HCT116 (cell line): ENCODE measurements around the gene CCDC54. TPM values are rescaled to one million over a fixed set of nuclear protein-coding genes. Genes with fewer than 3 reads are reported as not detected.

Source experiments
- ATAC-seq: fragments of 200-7000 bp; cut with Tn5 transposase; 2 replicates; pipeline ENCODE4 v1.9.1; 2020; ENCODE audit warnings: mild to moderate bottlenecking, moderate library complexity
- BruUV-seq: library from RNA; stranded (reverse); fragments of 400-500 nt; replicated peaks from 2 replicates; lab custom pipeline; 2021; lab: Mats Ljungman, UMichigan
- CTCF ChIA-PET: fragments of 300-600 bp; sonication (Branson Sonifier 250); formaldehyde crosslinking; loops from one replicate; lab custom pipeline; 2021; ENCODE audit warnings: antibody characterized with exemption; lab: Charles Lee
- POLR2A ChIA-PET: fragments of 300-600, 350-600 bp; sonication (Branson Sonifier 250); formaldehyde crosslinking; loops from one replicate; lab custom pipeline; 2021; ENCODE audit warnings: antibody characterized with exemption; lab: Charles Lee
- RAD21 ChIA-PET, 2 experiments: fragments of 300-600 bp; sonication (Branson Sonifier 250); formaldehyde crosslinking; loops; one replicate each; lab custom pipeline; 2023; ENCODE audit warnings: low total read pairs in 2 of 2; ENCODE audit not compliant: uncharacterized antibody in 2 of 2, unreplicated experiment in 2 of 2, low non-redundant PET in 1 of 2; lab: Charles Lee
- DNase-seq: peaks from one replicate; pipeline ENCODE4 v3.0.0-alpha.2; 2010; ENCODE audit warnings: low read depth, low spot score
- H2AFZ ChIP-seq: fragments of 200-600 bp; shearing (Covaris generic), sonication (generic); 2 replicates; pipeline ENCODE4 v1.6.1; 2017; ENCODE audit warnings: low read depth, mixed run types, mixed read lengths, antibody characterized with exemption, low read length; ENCODE audit not compliant: poor library complexity, severe bottlenecking
- H3K27ac ChIP-seq: 2 replicates; pipeline ENCODE4 v1.5.1; 2012; ENCODE audit warnings: low read depth, low read length
- H3K27me3 ChIP-seq: fragments of 200-600 bp; sonication (generic); 2 replicates; pipeline ENCODE4 v1.6.1; 2016; ENCODE audit warnings: mixed run types, low read length, mixed read lengths; ENCODE audit not compliant: insufficient read depth
- H3K36me3 ChIP-seq, 2 experiments: fragments of 200-500 bp in 1 of 2; fragments of 200-600 bp in 1 of 2; sonication (Bioruptor generic) in 1 of 2; sonication (generic) in 1 of 2; 2 replicates each; pipeline versions ENCODE4 v1.5.1 to v1.6.1; 2014 to 2016; ENCODE audit warnings: low read length in 2 of 2, inconsistent platforms in 1 of 2, mixed read lengths in 1 of 2, mixed run types in 1 of 2; ENCODE audit not compliant: insufficient read depth in 2 of 2, control insufficient read depth in 1 of 2
- H3K4me1 ChIP-seq, 2 experiments: fragments of 200-600 bp in 1 of 2; sonication (generic) in 1 of 2; 2 replicates each; pipeline versions ENCODE4 v1.5.1 to v1.6.1; 2012 to 2017; ENCODE audit warnings: low read length in 2 of 2, inconsistent platforms in 1 of 2, mild to moderate bottlenecking in 1 of 2, mixed read lengths in 1 of 2, mixed run types in 1 of 2, moderate library complexity in 1 of 2; ENCODE audit not compliant: insufficient read depth in 2 of 2, control insufficient read depth in 1 of 2
- H3K4me2 ChIP-seq: fragments of 200-600 bp; sonication (generic); 2 replicates; pipeline ENCODE4 v1.6.1; 2017; ENCODE audit warnings: mixed run types, low read length, mixed read lengths
- H3K4me3 ChIP-seq, 2 experiments: fragments of 200-600 bp in 1 of 2; sonication (generic) in 1 of 2; replicated peaks in 1 of 2; 2 replicates each; pipeline ENCODE4 v1.5.1; 2011 to 2016; ENCODE audit warnings: low read length in 2 of 2, control low read depth in 1 of 2, low read depth in 1 of 2, mild to moderate bottlenecking in 1 of 2, mixed read lengths in 1 of 2, mixed run types in 1 of 2
- H3K79me2 ChIP-seq: fragments of 200-600 bp; sonication (generic); 2 replicates; pipeline ENCODE4 v1.6.1; 2017; ENCODE audit warnings: mild to moderate bottlenecking, mixed run types, low read length, moderate library complexity, mixed read lengths; ENCODE audit not compliant: insufficient read depth
- H3K9ac ChIP-seq: fragments of 200-600 bp; sonication (generic); 2 replicates; pipeline ENCODE4 v1.6.1; 2016; ENCODE audit warnings: low read length, mixed read lengths
- H3K9me2 ChIP-seq: fragments of 200-600 bp; sonication (generic), shearing (Covaris generic); 2 replicates; pipeline ENCODE4 v1.6.1; 2017; ENCODE audit warnings: mixed run types, mild to moderate bottlenecking, moderate library complexity; ENCODE audit not compliant: insufficient read depth
- H3K9me3 ChIP-seq, 2 experiments: fragments of 200-500 bp in 1 of 2; fragments of 200-600 bp in 1 of 2; sonication (Bioruptor generic) in 1 of 2; sonication (generic) in 1 of 2; 2 replicates each; pipeline ENCODE4 v1.6.1; 2014 to 2017; ENCODE audit warnings: low read length in 2 of 2, mixed read lengths in 2 of 2, inconsistent platforms in 1 of 2, low read depth in 1 of 2, mild to moderate bottlenecking in 1 of 2, mixed run types in 1 of 2, moderate library complexity in 1 of 2; ENCODE audit not compliant: control insufficient read depth in 1 of 2, insufficient read depth in 1 of 2
- H4K20me1 ChIP-seq: fragments of 200-600 bp; sonication (generic), shearing (Covaris generic); 2 replicates; pipeline ENCODE4 v1.6.1; 2017; ENCODE audit warnings: mixed run types, mild to moderate bottlenecking, moderate library complexity; ENCODE audit not compliant: insufficient read depth
- ATF3 ChIP-seq: IDR thresholded peaks from 2 replicates; pipeline ENCODE4 v1.6.1; 2012
- CEBPB ChIP-seq: IDR thresholded peaks from 2 replicates; pipeline ENCODE4 v1.6.1; 2012; ENCODE audit warnings: low read depth
- ELF1 ChIP-seq: IDR thresholded peaks from 2 replicates; pipeline ENCODE4 v1.6.1; 2012; ENCODE audit warnings: low read depth, borderline replicate concordance
- EZH2 ChIP-seq: fragments of 200-600 bp; sonication (generic); IDR thresholded peaks from 2 replicates; pipeline ENCODE4 v1.6.1; 2017; ENCODE audit warnings: antibody characterized with exemption, mixed run types
- MAX ChIP-seq: IDR thresholded peaks from 2 replicates; pipeline ENCODE4 v1.6.1; 2012
- POLR2AphosphoS5 ChIP-seq: IDR thresholded peaks from 2 replicates; pipeline ENCODE4 v1.6.1; 2011; ENCODE audit warnings: mild to moderate bottlenecking, low read depth, low read length, moderate library complexity
- RAD21 ChIP-seq: IDR thresholded peaks from 2 replicates; pipeline ENCODE4 v1.6.1; 2012; ENCODE audit warnings: low read depth, mild to moderate bottlenecking
- REST ChIP-seq: IDR thresholded peaks from 2 replicates; pipeline ENCODE4 v1.6.1; 2012; ENCODE audit warnings: low read depth
- SRF ChIP-seq: IDR thresholded peaks from 2 replicates; pipeline ENCODE4 v1.6.1; 2012; ENCODE audit warnings: low read depth
- TCF7L2 ChIP-seq: IDR thresholded peaks from 2 replicates; pipeline ENCODE4 v1.7.0; 2011; ENCODE audit warnings: borderline replicate concordance, inconsistent platforms; ENCODE audit not compliant: insufficient read depth, insufficient read length; ENCODE audit errors: extremely low read depth
- YY1 ChIP-seq: IDR thresholded peaks from 2 replicates; pipeline ENCODE4 v1.6.1; 2011; ENCODE audit warnings: low read length, low read depth, moderate library complexity, mild to moderate bottlenecking; ENCODE audit not compliant: insufficient replicate concordance; ENCODE audit errors: extremely low read depth
- ZFX ChIP-seq: fragments of 450-650 bp; IDR thresholded peaks from 2 replicates; pipeline ENCODE4 v1.6.1; 2017
- intact Hi-C: fragments of 100-400 bp; cut with micrococcal nuclease; formaldehyde crosslinking; loops from 2 replicates; pipeline ENCODE4 v1.10.0; 2022
- total RNA-seq: library from RNA; stranded (reverse); gene quantifications from one replicate; pipeline ENCODE4 v1.2.1, GENCODE V29; 2021; ENCODE audit not compliant: unreplicated experiment

CCDC54 gene
- total RNA-seq, 1 experiment from 2014 or later, result not detected

GRCh38 chr3:107402214-107402613 is 25.0 kb downstream of the CCDC54 start (continued):
- TF ChIP-seq EZH2 (no peak), POLR2AphosphoS5 (no peak)
- TF ChIP-seq, all 23 proteins: peak for 0

- no peak overlapping the region for H3K4me3 ChIP-seq
- intact Hi-C loops, result no loop called here
- no peak overlapping the region for H3K27ac ChIP-seq
- ATAC-seq (no peak), DNase-seq (no peak)
- no peak overlapping the region for H3K4me2 ChIP-seq
- H3K36me3 ChIP-seq, result no peaks in the 10 kb centered on the region
- ChIA-PET CTCF (interaction anchor here (1.1 to 1.9 kb wide), 2 partner anchors 17 to 133 kb away, joined by 3 to 7 read pairs; no protein-coding TSS in a partner anchor), POLR2A (no interaction called here), RAD21 (no interaction called here)
- no peaks in the 10 kb centered on the region for H3K4me1 ChIP-seq
- BruUV-seq, result no TSS peak
- H2AFZ ChIP-seq, result no peak overlapping the region
- TF ChIP-seq SRF (no peak), TCF7L2 (no peak), ATF3 (no peak), MAX (no peak)
- peaks cover 9 to 13% of the 10 kb centered on the region in 2 experiments for H3K9me3 ChIP-seq
- H3K9ac ChIP-seq, result no peak overlapping the region
- H4K20me1 ChIP-seq, result no peaks in the 10 kb centered on the region
- no peaks in the 10 kb centered on the region for H3K27me3 ChIP-seq
- H3K79me2 ChIP-seq, result no peaks in the 10 kb centered on the region
- H3K9me2 ChIP-seq, result 0 out of 2 replicates have a peak, but pooled peaks cover 6% of the 10 kb centered on the region
Measured at GRCh38 chr3:107404727-107405469, 27.7 kb downstream of the CCDC54 start.

GRCh38 chr3:107407355-107407754 is 30.1 kb downstream of the CCDC54 start:
- no TSS peak for BruUV-seq
- intact Hi-C loops, result no loop called here
- ATAC-seq (no peak), DNase-seq (no peak)
- Histone ChIP-seq H3K27ac (no peak overlapping the region), H3K9ac (no peak overlapping the region), H3K27me3 (no peaks in the 10 kb centered on the region), H2AFZ (no peak overlapping the region), H3K9me2 (0 out of 2 replicates have a peak, but pooled peaks cover 5% of the 10 kb centered on the region), H3K4me2 (no peak overlapping the region), H3K79me2 (no peaks in the 10 kb centered on the region), H3K9me3 (peaks cover 12 to 14% of the 10 kb centered on the region in 2 experiments), H3K4me3 (no peak overlapping the region), H3K36me3 (no peaks in the 10 kb centered on the region), H3K4me1 (no peaks in the 10 kb centered on the region), H4K20me1 (no peaks in the 10 kb centered on the region)
- POLR2A ChIA-PET, result no interaction called here
- CTCF ChIA-PET, result interaction anchor here (1.7 kb wide), 1 partner anchor 14 kb away, joined by 7 read pairs; no protein-coding TSS in a partner anchor
- RAD21 ChIA-PET, result no interaction called here
- TF ChIP-seq ZFX (no peak), RAD21 (no peak), TCF7L2 (no peak), REST (no peak), MAX (no peak), EZH2 (no peak), ELF1 (no peak), CEBPB (no peak), YY1 (no peak), ATF3 (no peak)
